Hepatocyte (in vitro differentiated cells): Measurements from ENCODE around the gene DUSP6.

Experiments
- EZH2 ChIP-seq: fragments of 200-600 bp; sonication (generic); IDR thresholded peaks from 2 replicates; pipeline ENCODE4 v1.6.1; 2016; ENCODE audit warnings: antibody characterized with exemption, mild to moderate bottlenecking, borderline replicate concordance
- TF ChIP-seq, protein P1 (sequence below): fragments of 200-600 bp; sonication (generic); IDR thresholded peaks from 2 replicates; pipeline ENCODE4 v1.5.1; 2016; ENCODE audit warnings: antibody characterized with exemption, mild to moderate bottlenecking; ENCODE audit not compliant: poor library complexity

DNA sequence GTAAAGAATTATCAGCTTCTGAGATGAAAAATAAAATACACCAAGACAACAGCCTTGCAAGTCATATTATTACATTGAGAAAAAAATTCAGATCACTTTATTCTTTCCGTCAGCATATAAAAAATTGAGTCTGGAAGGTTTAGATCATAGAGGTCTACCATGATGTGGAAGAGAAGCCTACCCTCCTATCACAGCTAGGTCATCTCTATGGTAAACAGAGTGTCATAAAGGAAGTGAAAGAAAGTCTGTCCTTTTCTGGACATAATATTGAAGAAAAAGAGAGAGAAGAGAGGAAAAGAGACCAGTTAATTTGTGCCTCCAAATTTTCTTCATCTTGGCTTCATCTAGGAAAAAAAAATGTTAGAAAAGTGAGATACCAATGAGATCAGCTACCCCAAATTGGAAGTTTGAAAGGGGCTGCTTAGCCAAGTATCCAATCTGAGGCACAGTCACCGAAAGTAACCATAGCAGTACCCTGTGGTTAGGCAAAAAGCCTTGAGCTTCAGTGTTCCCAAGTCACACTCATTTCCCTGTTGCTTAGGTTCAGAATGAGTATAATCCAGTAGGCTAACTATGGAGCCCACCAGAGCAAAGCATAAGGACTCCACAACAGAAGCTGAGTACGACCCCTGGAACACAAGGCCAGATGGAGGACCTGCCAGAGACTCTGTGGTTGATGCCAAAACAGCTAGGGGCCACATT lies 38.1 kb downstream of the DUSP6 start:
- TF ChIP-seq, protein P1, sequence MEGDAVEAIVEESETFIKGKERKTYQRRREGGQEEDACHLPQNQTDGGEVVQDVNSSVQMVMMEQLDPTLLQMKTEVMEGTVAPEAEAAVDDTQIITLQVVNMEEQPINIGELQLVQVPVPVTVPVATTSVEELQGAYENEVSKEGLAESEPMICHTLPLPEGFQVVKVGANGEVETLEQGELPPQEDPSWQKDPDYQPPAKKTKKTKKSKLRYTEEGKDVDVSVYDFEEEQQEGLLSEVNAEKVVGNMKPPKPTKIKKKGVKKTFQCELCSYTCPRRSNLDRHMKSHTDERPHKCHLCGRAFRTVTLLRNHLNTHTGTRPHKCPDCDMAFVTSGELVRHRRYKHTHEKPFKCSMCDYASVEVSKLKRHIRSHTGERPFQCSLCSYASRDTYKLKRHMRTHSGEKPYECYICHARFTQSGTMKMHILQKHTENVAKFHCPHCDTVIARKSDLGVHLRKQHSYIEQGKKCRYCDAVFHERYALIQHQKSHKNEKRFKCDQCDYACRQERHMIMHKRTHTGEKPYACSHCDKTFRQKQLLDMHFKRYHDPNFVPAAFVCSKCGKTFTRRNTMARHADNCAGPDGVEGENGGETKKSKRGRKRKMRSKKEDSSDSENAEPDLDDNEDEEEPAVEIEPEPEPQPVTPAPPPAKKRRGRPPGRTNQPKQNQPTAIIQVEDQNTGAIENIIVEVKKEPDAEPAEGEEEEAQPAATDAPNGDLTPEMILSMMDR: no peak
- TF ChIP-seq EZH2: no peak
